Stimulated activated CD8-positive, alpha-beta memory T cell treated with anti-CD3 and anti-CD28 coated beads, Interleukin-7, amount 100 ng/mL, for 24 hours (primary cell): Measurements from ENCODE around the gene ZNF280B.
A peak's percentile ranks its signal among the peaks of the same experiment; 100 is the strongest.

Experiments used
- DNase-seq: peaks from one replicate; pipeline ENCODE4 v3.0.0-alpha.2; 2020; ENCODE audit warnings: low read depth

ZNF280B gene

GRCh38 chr22:22508274-22509176 lies at the start of gene ZNF280B:
TSS of gene ZNF280B (minus strand) at chr22:22508742. CDS start at chr22:22489398, 19,344 bp downstream.
- DNase-seq = peak; percentile 65

GRCh38 chr22:22556995-22557925 lies 48.7 kb upstream of the ZNF280B start:
- DNase-seq = no peak

GRCh38 chr22:22556578-22556977 lies 48.0 kb upstream of the ZNF280B start:
- DNase-seq = no peak

- DNase-seq = no peak
Observed at GRCh38 chr22:22555596-22555995, 47.1 kb upstream of the ZNF280B start.

- no peak for DNase-seq
Observed at GRCh38 chr22:22554587-22555284, 46.2 kb upstream of the ZNF280B start.

GRCh38 chr22:22553735-22554586 lies 45.4 kb upstream of the ZNF280B start:
- DNase-seq = no peak

- no peak for DNase-seq
Observed at GRCh38 chr22:22553141-22553540, 44.6 kb upstream of the ZNF280B start.

- no peak for DNase-seq
Observed at GRCh38 chr22:22552630-22553029, 44.1 kb upstream of the ZNF280B start.

GRCh38 chr22:22550789-22551434 lies 42.4 kb upstream of the ZNF280B start:
- no peak for DNase-seq

GRCh38 chr22:22548910-22549309 lies 40.4 kb upstream of the ZNF280B start:
- no peak for DNase-seq

- no peak for DNase-seq
Observed at GRCh38 chr22:22548317-22548716, 39.8 kb upstream of the ZNF280B start.

GRCh38 chr22:22547692-22548300 lies 39.3 kb upstream of the ZNF280B start:
- DNase-seq = no peak

GRCh38 chr22:22547226-22547625 lies 38.7 kb upstream of the ZNF280B start:
- no peak for DNase-seq

- DNase-seq = no peak
Observed at GRCh38 chr22:22546490-22546889, 37.9 kb upstream of the ZNF280B start.

- DNase-seq = no peak
Observed at GRCh38 chr22:22545084-22545483, 36.5 kb upstream of the ZNF280B start.

- no peak for DNase-seq
Observed at GRCh38 chr22:22538226-22538989, 29.9 kb upstream of the ZNF280B start.

GRCh38 chr22:22536916-22537315 lies 28.4 kb upstream of the ZNF280B start:
- DNase-seq = no peak

- no peak for DNase-seq
Observed at GRCh38 chr22:22536515-22536914, 28.0 kb upstream of the ZNF280B start.

GRCh38 chr22:22535662-22536061 lies 27.1 kb upstream of the ZNF280B start:
- DNase-seq = no peak
